ENCODE data around the gene SMAD6.

The SMAD6 gene

GRCh38 chr15:66658855-66659254, 43.2 kb upstream of the SMAD6 start:
- Histone ChIP-seq H3K9me3 (ENCODE audit: severe bottlenecking) (no peaks in the 10 kb centered on the region), H3K27ac (no peak overlapping the region), H3K36me3 (no peaks in the 10 kb centered on the region), H3K27me3 (ENCODE audit: insufficient read depth, low read depth, severe bottlenecking) (no peaks in the 10 kb centered on the region), H3K4me3 (ENCODE audit: low read depth, low read length) (no peak overlapping the region)
- TF ChIP-seq CTCF (IDR thresholded peaks at IDR 0.05; ENCODE audit: low read depth, low read length), result no peak
- DNase-seq, result no peak

- TF ChIP-seq CTCF (IDR thresholded peaks at IDR 0.05; ENCODE audit: low read depth, low read length), result no peak
- no peak for DNase-seq
- Histone ChIP-seq H3K4me3 (ENCODE audit: low read depth, low read length) (no peak overlapping the region), H3K27ac (no peak overlapping the region), H3K27me3 (ENCODE audit: insufficient read depth, low read depth, severe bottlenecking) (no peaks in the 10 kb centered on the region), H3K36me3 (no peaks in the 10 kb centered on the region), H3K9me3 (ENCODE audit: severe bottlenecking) (no peaks in the 10 kb centered on the region)
These were observed 42.7 kb upstream of the SMAD6 start for GRCh38 chr15:66659384-66659783.

- TF ChIP-seq CTCF (IDR thresholded peaks at IDR 0.05; ENCODE audit: low read depth, low read length), result no peak
- H3K4me3 ChIP-seq (ENCODE audit: low read depth, low read length), result no peak overlapping the region
- H3K36me3 ChIP-seq, result no peaks in the 10 kb centered on the region
- H3K27me3 ChIP-seq (ENCODE audit: insufficient read depth, low read depth, severe bottlenecking), result no peaks in the 10 kb centered on the region
- H3K27ac ChIP-seq, result no peak overlapping the region
- DNase-seq, result no peak
- no peaks in the 10 kb centered on the region for H3K9me3 ChIP-seq (ENCODE audit: severe bottlenecking)
These were observed 40.5 kb upstream of the SMAD6 start for GRCh38 chr15:66661432-66662096.

- no peak overlapping the region for H3K4me3 ChIP-seq (ENCODE audit: low read depth, low read length)
- H3K9me3 ChIP-seq (ENCODE audit: severe bottlenecking), result no peaks in the 10 kb centered on the region
- H3K27ac ChIP-seq, result no peak overlapping the region
- H3K27me3 ChIP-seq (ENCODE audit: insufficient read depth, low read depth, severe bottlenecking), result no peaks in the 10 kb centered on the region
- H3K36me3 ChIP-seq, result no peaks in the 10 kb centered on the region
- TF ChIP-seq CTCF (IDR thresholded peaks at IDR 0.05; ENCODE audit: low read depth, low read length), result no peak
- no peak for DNase-seq
These were observed 39.5 kb upstream of the SMAD6 start for GRCh38 chr15:66662522-66662921.

GRCh38 chr15:66663664-66664063, 38.4 kb upstream of the SMAD6 start:
- no peaks in the 10 kb centered on the region for H3K36me3 ChIP-seq
- no peaks in the 10 kb centered on the region for H3K9me3 ChIP-seq (ENCODE audit: severe bottlenecking)
- no peak for TF ChIP-seq CTCF (IDR thresholded peaks at IDR 0.05; ENCODE audit: low read depth, low read length)

GRCh38 chr15:66670175-66670574, 31.9 kb upstream of the SMAD6 start:
- no peak overlapping the region for H3K4me3 ChIP-seq (ENCODE audit: low read depth, low read length)
- no peak overlapping the region for H3K27ac ChIP-seq
- H3K27me3 ChIP-seq (ENCODE audit: insufficient read depth, low read depth, severe bottlenecking), result no peaks in the 10 kb centered on the region
- H3K36me3 ChIP-seq, result no peaks in the 10 kb centered on the region
- no peaks in the 10 kb centered on the region for H3K9me3 ChIP-seq (ENCODE audit: severe bottlenecking)
- no peak for TF ChIP-seq CTCF (IDR thresholded peaks at IDR 0.05; ENCODE audit: low read depth, low read length)
- DNase-seq, result no peak

More at GRCh38 chr15:66663664-66664063, 38.4 kb upstream of the SMAD6 start:
- Histone ChIP-seq H3K27me3 (ENCODE audit: insufficient read depth, low read depth, severe bottlenecking) (no peaks in the 10 kb centered on the region), H3K4me3 (ENCODE audit: low read depth, low read length) (no peak overlapping the region), H3K27ac (no peak overlapping the region)
- DNase-seq, result no peak
